HG03565 (cell line): ENCODE measurements around the gene KMT2C.
"Not testable (repeated sequence)": the region's sequence is repeated elsewhere in the genome, so short reads cannot be mapped to it uniquely, and the experiment has no call there.

Experiments used
- ATAC-seq: cut with Tn5 transposase; IDR thresholded peaks from one replicate; pipeline ENCODE4 v1.9.1; 2021; ENCODE audit warnings: mild to moderate bottlenecking, moderate library complexity; ENCODE audit not compliant: unreplicated experiment

Gene KMT2C

GRCh38 chr7:152328234-152328633 is 107.6 kb downstream of the KMT2C start:
- ATAC-seq = no peak

GRCh38 chr7:152315845-152316244 is 120.0 kb downstream of the KMT2C start:
- no peak for ATAC-seq

GRCh38 chr7:152313831-152314604 is 121.8 kb downstream of the KMT2C start:
- ATAC-seq = no peak

- no peak for ATAC-seq
Measured at GRCh38 chr7:152313217-152313616, 122.6 kb downstream of the KMT2C start.

- no peak for ATAC-seq
Measured at GRCh38 chr7:152312316-152312715, 123.5 kb downstream of the KMT2C start.

- ATAC-seq = no peak
Measured at GRCh38 chr7:152307902-152308301, 127.9 kb downstream of the KMT2C start.

- ATAC-seq = not testable (repeated sequence)
Measured at GRCh38 chr7:152299542-152300143, 136.2 kb downstream of the KMT2C start.

GRCh38 chr7:152292897-152293296 is 142.9 kb downstream of the KMT2C start:
- no peak for ATAC-seq

- not testable (repeated sequence) for ATAC-seq
Measured at GRCh38 chr7:152286972-152287371, 148.8 kb downstream of the KMT2C start.

- ATAC-seq = not testable (repeated sequence)
Measured at GRCh38 chr7:152286219-152286618, 149.6 kb downstream of the KMT2C start.

- not testable (repeated sequence) for ATAC-seq
Measured at GRCh38 chr7:152284998-152285397, 150.8 kb downstream of the KMT2C start.

- not testable (repeated sequence) for ATAC-seq
Measured at GRCh38 chr7:152277687-152278086, 158.1 kb downstream of the KMT2C start.

- not testable (repeated sequence) for ATAC-seq
Measured at GRCh38 chr7:152270427-152270826, 165.4 kb downstream of the KMT2C start.

- ATAC-seq = not testable (repeated sequence)
Measured at GRCh38 chr7:152266859-152267258, 168.9 kb downstream of the KMT2C start.

GRCh38 chr7:152264915-152265314 is 170.9 kb downstream of the KMT2C start:
- not testable (repeated sequence) for ATAC-seq

- not testable (repeated sequence) for ATAC-seq
Measured at GRCh38 chr7:152262146-152262545, 173.7 kb downstream of the KMT2C start.

GRCh38 chr7:152259645-152260044 is 176.2 kb downstream of the KMT2C start:
- ATAC-seq = not testable (repeated sequence)

GRCh38 chr7:152247851-152248250 is 188.0 kb downstream of the KMT2C start:
- not testable (repeated sequence) for ATAC-seq

- ATAC-seq = not testable (repeated sequence)
Measured at GRCh38 chr7:152245417-152245816, 190.4 kb downstream of the KMT2C start.

- ATAC-seq = not testable (repeated sequence)
Measured at GRCh38 chr7:152243464-152243863, 192.3 kb downstream of the KMT2C start.

- not testable (repeated sequence) for ATAC-seq
Measured at GRCh38 chr7:152241301-152241700, 194.5 kb downstream of the KMT2C start.

- not testable (repeated sequence) for ATAC-seq
Measured at GRCh38 chr7:152236306-152236705, 199.5 kb downstream of the KMT2C start.
